ENCODE results near the gene IBTK.
"Not testable (repeated sequence)": the region's sequence is repeated elsewhere in the genome, so short reads cannot be mapped to it uniquely, and the experiment has no call there.

Gene IBTK

GRCh38 chr6:82259389-82259788, 11.8 kb upstream of the IBTK start:
- no peaks in the 10 kb centered on the region for H3K9me3 Mint-ChIP-seq
- H3K4me3 Mint-ChIP-seq = no peak overlapping the region
- peaks cover 2% of the 10 kb centered on the region for H3K27me3 Mint-ChIP-seq
- H3K27ac Mint-ChIP-seq = no peak overlapping the region
- no peaks in the 10 kb centered on the region for H3K4me1 Mint-ChIP-seq
- DNase-seq (ENCODE audit: low spot score in 2 of 2) (no peak), ATAC-seq (ENCODE audit: low read depth) (no peak)
- H3K36me3 Mint-ChIP-seq = no peaks in the 10 kb centered on the region

DNA sequence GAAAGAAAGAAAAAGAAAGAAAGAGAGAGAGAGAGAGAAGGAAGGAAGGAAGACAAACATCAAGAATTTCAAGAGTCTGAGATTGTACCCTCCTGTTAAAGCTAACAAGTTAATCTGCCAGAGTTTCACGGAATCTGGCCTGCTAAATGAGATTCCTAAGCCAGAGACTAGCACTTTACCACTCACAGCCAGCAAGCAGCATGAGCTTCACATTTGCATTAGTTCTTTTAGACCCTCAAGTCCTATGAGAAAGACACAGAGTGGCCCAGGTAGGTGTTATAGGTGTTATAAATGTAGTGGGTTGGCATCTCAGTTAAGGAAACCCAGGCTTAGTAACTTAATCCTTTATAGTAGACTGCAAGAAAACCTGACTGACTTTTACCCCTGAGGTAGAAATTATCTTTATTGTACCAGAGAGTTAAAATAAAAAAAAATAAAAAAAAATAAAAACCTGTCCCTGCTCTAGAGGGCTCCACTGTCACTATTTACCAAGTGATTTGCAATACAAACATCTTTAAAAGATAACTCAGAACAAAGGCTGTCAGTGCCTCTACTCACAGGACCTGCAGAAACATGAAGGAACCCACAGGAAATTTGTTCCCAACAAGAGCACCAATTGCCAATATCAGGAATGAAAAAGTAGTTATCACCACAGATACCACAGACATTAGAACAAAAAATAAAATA, 9.7 kb upstream of the IBTK start:
- Mint-ChIP-seq H3K27me3 (peaks cover 2% of the 10 kb centered on the region), H3K4me3 (no peak overlapping the region), H3K9me3 (no peaks in the 10 kb centered on the region), H3K36me3 (no peaks in the 10 kb centered on the region), H3K4me1 (no peaks in the 10 kb centered on the region), H3K27ac (no peak overlapping the region)
- no peak for DNase-seq (ENCODE audit: low spot score in 2 of 2)
- ATAC-seq (ENCODE audit: low read depth) = no peak

DNA sequence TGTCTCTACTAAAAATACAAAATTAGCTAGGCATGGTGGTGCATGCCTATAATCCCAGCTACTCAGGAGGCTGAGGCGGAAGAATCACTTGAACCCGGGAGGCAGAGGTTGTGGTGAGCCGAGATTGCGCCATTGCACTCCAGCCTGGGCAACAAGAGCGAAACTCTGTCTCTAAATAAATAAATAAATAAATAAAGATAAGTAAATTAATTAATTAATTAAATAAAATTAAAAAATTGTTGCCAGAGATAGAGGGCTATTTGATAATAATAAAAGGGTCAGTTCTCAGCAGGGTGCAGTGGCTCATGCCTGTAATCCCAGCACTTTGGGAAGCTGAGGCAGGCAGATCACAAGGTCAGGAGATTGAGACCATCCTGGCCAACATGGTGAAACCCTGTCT, 7.2 kb upstream of the IBTK start:
- H3K36me3 Mint-ChIP-seq; H3K4me1 Mint-ChIP-seq; DNase-seq (ENCODE audit: low spot score in 2 of 2); H3K27ac Mint-ChIP-seq; H3K9me3 Mint-ChIP-seq; H3K27me3 Mint-ChIP-seq; H3K4me3 Mint-ChIP-seq; ATAC-seq (ENCODE audit: low read depth): not testable (repeated sequence)

DNA sequence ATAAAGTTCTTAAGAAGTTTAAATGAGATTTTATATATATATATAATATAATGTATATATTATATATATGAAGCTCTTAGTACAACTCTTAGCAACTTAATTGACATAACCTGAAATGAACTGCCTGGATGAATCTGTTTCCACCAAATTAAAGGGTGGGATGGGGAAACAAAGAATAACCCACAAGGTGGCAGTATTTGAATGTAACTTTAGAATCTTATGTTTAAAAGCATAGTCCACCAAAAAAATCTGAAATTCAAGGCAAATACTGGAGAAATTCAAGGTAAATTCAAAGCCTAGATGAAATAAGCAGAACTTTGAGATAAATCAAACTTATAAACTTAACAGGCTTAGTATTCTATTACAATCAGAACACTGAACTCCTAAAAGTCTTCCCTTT, 4.4 kb upstream of the IBTK start:
- no peak for DNase-seq (ENCODE audit: low spot score in 2 of 2)
- no peaks in the 10 kb centered on the region for H3K36me3 Mint-ChIP-seq
- peaks cover 6% of the 10 kb centered on the region for H3K4me1 Mint-ChIP-seq
- H3K27me3 Mint-ChIP-seq = no peaks in the 10 kb centered on the region
- H3K9me3 Mint-ChIP-seq = no peaks in the 10 kb centered on the region
- H3K27ac Mint-ChIP-seq = no peak overlapping the region
- no peak overlapping the region for H3K4me3 Mint-ChIP-seq
- ATAC-seq (ENCODE audit: low read depth) = no peak

- Mint-ChIP-seq H3K27ac (no peak overlapping the region), H3K36me3 (peaks cover under 1% of the 10 kb centered on the region), H3K27me3 (no peaks in the 10 kb centered on the region), H3K4me3 (no peak overlapping the region), H3K4me1 (peaks cover 14% of the 10 kb centered on the region), H3K9me3 (no peaks in the 10 kb centered on the region)
- DNase-seq (ENCODE audit: low spot score in 2 of 2) (no peak), ATAC-seq (ENCODE audit: low read depth) (no peak)
These were observed 2.1 kb upstream of the IBTK start for GRCh38 chr6:82249381-82250253.

GRCh38 chr6:82248273-82248735, 760 bp upstream of the IBTK start:
- peaks cover 20% of the 10 kb centered on the region for H3K4me1 Mint-ChIP-seq
- peak overlapping the region; percentile 98 for H3K4me3 Mint-ChIP-seq
- ATAC-seq (ENCODE audit: low read depth) = no peak
- DNase-seq (ENCODE audit: low spot score in 2 of 2) = no peak
- peaks cover 5% of the 10 kb centered on the region for H3K36me3 Mint-ChIP-seq
- peak overlapping the region; percentile 94 for H3K27ac Mint-ChIP-seq
- no peaks in the 10 kb centered on the region for H3K9me3 Mint-ChIP-seq
- no peaks in the 10 kb centered on the region for H3K27me3 Mint-ChIP-seq

DNA sequence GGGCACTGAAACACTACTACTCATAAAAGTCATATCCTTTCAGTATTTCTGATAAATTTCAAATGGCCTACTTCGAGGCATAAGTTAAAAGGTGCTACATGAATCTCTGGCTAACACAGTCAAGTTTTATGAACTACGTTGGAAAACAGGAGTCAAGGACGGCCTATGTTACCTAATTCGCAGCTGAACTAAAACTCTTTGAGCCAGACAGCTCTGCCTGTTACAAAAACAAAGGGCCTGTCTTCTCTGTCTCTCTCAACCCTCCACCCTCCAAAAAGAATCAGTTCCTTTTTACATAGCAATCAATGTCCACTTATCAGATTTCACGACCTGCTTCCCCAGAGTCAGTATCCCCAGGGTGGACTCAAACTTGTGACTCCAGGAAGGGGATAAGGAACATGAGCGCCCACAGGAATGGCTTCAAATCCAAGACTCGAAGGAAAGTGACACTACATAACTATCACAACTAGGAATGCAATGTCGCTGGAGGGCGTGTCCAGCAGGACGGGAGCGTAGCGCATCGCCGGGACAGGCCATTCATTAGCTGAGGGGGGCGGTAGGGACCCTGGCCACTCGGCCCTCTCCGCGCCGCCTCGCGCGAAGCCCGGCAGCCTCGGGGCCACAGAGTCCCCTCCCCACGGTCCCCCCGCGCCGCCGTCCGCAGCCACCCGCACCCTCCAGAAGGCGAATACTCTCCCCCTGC, 591 bp downstream of the IBTK start:
- peak overlapping the region; percentile 98 for H3K4me3 Mint-ChIP-seq
- H3K27ac Mint-ChIP-seq = peak overlapping the region; percentile 94
- H3K36me3 Mint-ChIP-seq = peaks cover 8% of the 10 kb centered on the region
- peak; percentile 33 for ATAC-seq (ENCODE audit: low read depth)
- H3K4me1 Mint-ChIP-seq = peaks cover 23% of the 10 kb centered on the region
- DNase-seq (ENCODE audit: low spot score in 2 of 2) = peak in 1 of 2 donors; percentile 2
- H3K9me3 Mint-ChIP-seq = no peaks in the 10 kb centered on the region
- no peaks in the 10 kb centered on the region for H3K27me3 Mint-ChIP-seq

GRCh38 chr6:82246370-82246769, 1.2 kb downstream of the IBTK start:
- no peak for ATAC-seq (ENCODE audit: low read depth)
- Mint-ChIP-seq H3K9me3 (no peaks in the 10 kb centered on the region), H3K27ac (peak overlapping the region; percentile 94), H3K4me1 (peaks cover 23% of the 10 kb centered on the region), H3K36me3 (peaks cover 8% of the 10 kb centered on the region), H3K4me3 (peak overlapping the region; percentile 98), H3K27me3 (no peaks in the 10 kb centered on the region)
- no peak for DNase-seq (ENCODE audit: low spot score in 2 of 2)

DNA sequence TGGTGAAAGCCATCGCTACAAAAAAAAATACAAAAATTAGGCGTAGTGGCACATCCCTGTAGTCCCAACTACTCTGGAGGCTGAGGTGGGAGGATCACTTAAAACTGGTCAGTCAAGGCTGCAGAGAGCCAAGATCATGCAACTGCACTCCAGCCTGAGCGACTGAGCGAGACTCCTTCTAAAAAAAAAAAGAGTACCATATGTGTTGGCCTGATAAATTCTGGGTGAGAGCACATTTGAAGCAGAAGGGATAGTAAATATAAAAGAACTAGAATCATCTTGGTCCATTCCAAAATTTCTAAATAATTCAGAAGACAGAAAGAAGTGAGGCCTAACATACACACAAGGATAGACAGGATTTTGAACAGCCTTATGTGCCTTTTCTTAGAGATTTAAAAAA, 2.2 kb downstream of the IBTK start:
- H3K4me1 Mint-ChIP-seq = peaks cover 27% of the 10 kb centered on the region

GRCh38 chr6:82243884-82244283, 3.7 kb downstream of the IBTK start:
- Mint-ChIP-seq H3K27me3 (no peaks in the 10 kb centered on the region), H3K4me1 (peaks cover 27% of the 10 kb centered on the region), H3K9me3 (no peaks in the 10 kb centered on the region), H3K4me3 (no peak overlapping the region), H3K27ac (peak overlapping the region; percentile 2), H3K36me3 (peaks cover 16% of the 10 kb centered on the region)
- ATAC-seq (ENCODE audit: low read depth) (no peak), DNase-seq (ENCODE audit: low spot score in 2 of 2) (no peak)

More for the DNA sequence above, 2.2 kb downstream of the IBTK start:
- Mint-ChIP-seq H3K27ac (no peak overlapping the region), H3K27me3 (no peaks in the 10 kb centered on the region), H3K9me3 (no peaks in the 10 kb centered on the region), H3K36me3 (peaks cover 12% of the 10 kb centered on the region), H3K4me3 (no peak overlapping the region)
- no peak for ATAC-seq (ENCODE audit: low read depth)
- no peak for DNase-seq (ENCODE audit: low spot score in 2 of 2)

DNA sequence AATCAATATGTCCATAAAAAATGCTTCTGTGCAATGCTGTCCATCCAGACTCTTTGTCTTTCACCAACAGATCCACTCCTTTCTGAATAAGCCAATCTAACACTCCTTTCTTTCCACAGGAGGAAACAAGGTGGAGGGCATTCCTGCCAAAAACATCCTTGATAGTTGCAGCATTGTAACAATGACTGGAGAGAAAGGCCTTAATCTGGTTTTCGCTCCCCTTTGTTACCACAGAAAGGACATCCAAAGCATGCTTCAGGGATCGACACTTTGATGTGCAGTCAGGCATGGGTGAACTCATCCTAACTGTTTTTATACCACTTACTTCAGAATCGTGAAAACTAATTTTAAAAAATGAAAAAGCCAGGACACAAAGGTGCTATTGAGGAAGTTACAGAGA, 7.4 kb downstream of the IBTK start:
- no peaks in the 10 kb centered on the region for H3K27me3 Mint-ChIP-seq
- H3K4me1 Mint-ChIP-seq = peaks cover 18% of the 10 kb centered on the region
- no peak for DNase-seq (ENCODE audit: low spot score in 2 of 2)
- peaks cover 19% of the 10 kb centered on the region for H3K36me3 Mint-ChIP-seq
- H3K9me3 Mint-ChIP-seq = no peaks in the 10 kb centered on the region
- ATAC-seq (ENCODE audit: low read depth) = no peak
- H3K4me3 Mint-ChIP-seq = no peak overlapping the region
- H3K27ac Mint-ChIP-seq = no peak overlapping the region

- H3K9me3 Mint-ChIP-seq = no peaks in the 10 kb centered on the region
- ATAC-seq (ENCODE audit: low read depth) (no peak), DNase-seq (ENCODE audit: low spot score in 2 of 2) (no peak)
- H3K4me1 Mint-ChIP-seq = peaks cover 15% of the 10 kb centered on the region
- peaks cover 19% of the 10 kb centered on the region for H3K36me3 Mint-ChIP-seq
- no peak overlapping the region for H3K4me3 Mint-ChIP-seq
- no peaks in the 10 kb centered on the region for H3K27me3 Mint-ChIP-seq
- no peak overlapping the region for H3K27ac Mint-ChIP-seq
These were observed 7.9 kb downstream of the IBTK start for GRCh38 chr6:82239597-82239996.

DNA sequence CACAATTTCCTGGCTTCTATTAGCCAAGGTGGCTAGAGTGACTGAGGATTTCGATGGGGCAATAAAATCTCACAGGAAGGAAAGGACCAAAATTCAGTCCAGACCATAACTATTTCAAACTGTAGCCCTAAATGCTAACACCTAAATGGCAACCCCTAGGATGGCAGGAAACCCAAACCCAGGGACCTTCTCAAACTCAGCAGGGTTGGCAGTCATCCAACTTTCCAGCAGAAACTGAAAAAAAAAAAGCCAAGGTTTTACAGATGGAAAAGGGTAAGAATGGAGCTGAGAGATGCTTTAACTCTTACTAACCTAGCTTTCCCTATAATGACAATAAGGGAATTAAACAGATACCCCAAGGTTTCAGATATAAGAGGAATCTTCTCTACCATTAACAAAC, 10.5 kb downstream of the IBTK start:
- H3K4me3 Mint-ChIP-seq = no peak overlapping the region
- no peaks in the 10 kb centered on the region for H3K27me3 Mint-ChIP-seq
- H3K4me1 Mint-ChIP-seq = peaks cover 7% of the 10 kb centered on the region
- peaks cover 13% of the 10 kb centered on the region for H3K36me3 Mint-ChIP-seq
- no peaks in the 10 kb centered on the region for H3K9me3 Mint-ChIP-seq
- peak overlapping the region; percentile 33 for H3K27ac Mint-ChIP-seq
- DNase-seq (ENCODE audit: low spot score in 2 of 2) (no peak), ATAC-seq (ENCODE audit: low read depth) (no peak)

GRCh38 chr6:82227770-82228169, 19.8 kb downstream of the IBTK start:
- DNase-seq (ENCODE audit: low spot score in 2 of 2) (no peak), ATAC-seq (ENCODE audit: low read depth) (no peak)
- H3K36me3 Mint-ChIP-seq = peaks cover 14% of the 10 kb centered on the region
- no peaks in the 10 kb centered on the region for H3K27me3 Mint-ChIP-seq
- H3K27ac Mint-ChIP-seq = no peak overlapping the region
- peaks cover 3% of the 10 kb centered on the region for H3K4me1 Mint-ChIP-seq
- H3K4me3 Mint-ChIP-seq = no peak overlapping the region
- H3K9me3 Mint-ChIP-seq = no peaks in the 10 kb centered on the region

Data from memory B cell (primary cell).